A673 (cell line): ENCODE measurements around the gene EYA3.

ENCODE experiments used
- EZH2 ChIP-seq: fragments of 200-600 bp; sonication (generic); IDR thresholded peaks from 2 replicates; pipeline ENCODE4 v1.6.1; 2017; ENCODE audit warnings: borderline replicate concordance, low read depth, mild to moderate bottlenecking, mixed read lengths, antibody characterized with exemption, low read length; ENCODE audit not compliant: poor library complexity, severe bottlenecking
- TF ChIP-seq, protein P1 (sequence below): fragments of 300-800, 200-600 bp; sonication (generic); conservative IDR thresholded peaks from 2 replicates; pipeline ENCODE4 v1.5.1; 2017; ENCODE audit warnings: low read depth, mild to moderate bottlenecking, antibody characterized with exemption, low read length, moderate library complexity, mixed read lengths

DNA sequence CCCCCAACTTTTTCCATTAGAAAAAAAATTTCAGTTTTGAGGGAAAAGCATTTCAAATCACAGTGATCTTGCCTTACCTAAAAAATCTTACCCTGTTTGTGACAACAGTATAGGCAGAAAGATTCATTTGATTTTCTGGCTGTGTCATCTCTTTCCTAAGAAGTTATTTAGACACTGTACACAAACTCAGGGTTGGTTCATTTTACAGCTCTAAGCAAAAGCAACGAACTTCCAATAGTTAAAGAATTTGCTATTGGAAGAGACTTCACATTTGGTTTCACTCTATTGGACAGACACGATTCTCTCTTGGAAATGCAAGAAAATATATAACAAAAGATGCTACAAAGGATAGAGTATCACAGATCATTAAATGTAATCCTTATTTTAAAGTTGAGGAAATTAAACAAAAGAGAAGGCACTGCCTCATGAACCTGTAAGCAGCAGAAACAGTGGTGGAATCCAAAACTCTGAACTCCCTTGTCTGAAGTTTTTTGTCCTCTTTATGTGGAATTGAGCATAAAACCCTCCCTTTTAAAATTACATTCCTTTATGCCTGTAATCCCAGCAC is 20.8 kb downstream of the EYA3 start:
- TF ChIP-seq, protein P1, sequence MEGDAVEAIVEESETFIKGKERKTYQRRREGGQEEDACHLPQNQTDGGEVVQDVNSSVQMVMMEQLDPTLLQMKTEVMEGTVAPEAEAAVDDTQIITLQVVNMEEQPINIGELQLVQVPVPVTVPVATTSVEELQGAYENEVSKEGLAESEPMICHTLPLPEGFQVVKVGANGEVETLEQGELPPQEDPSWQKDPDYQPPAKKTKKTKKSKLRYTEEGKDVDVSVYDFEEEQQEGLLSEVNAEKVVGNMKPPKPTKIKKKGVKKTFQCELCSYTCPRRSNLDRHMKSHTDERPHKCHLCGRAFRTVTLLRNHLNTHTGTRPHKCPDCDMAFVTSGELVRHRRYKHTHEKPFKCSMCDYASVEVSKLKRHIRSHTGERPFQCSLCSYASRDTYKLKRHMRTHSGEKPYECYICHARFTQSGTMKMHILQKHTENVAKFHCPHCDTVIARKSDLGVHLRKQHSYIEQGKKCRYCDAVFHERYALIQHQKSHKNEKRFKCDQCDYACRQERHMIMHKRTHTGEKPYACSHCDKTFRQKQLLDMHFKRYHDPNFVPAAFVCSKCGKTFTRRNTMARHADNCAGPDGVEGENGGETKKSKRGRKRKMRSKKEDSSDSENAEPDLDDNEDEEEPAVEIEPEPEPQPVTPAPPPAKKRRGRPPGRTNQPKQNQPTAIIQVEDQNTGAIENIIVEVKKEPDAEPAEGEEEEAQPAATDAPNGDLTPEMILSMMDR, result no peak
- no peak for TF ChIP-seq EZH2
